Vagina (tissue), 2 donors: ENCODE measurements around the gene ZMYM2.

Source experiments
- POLR2A ChIP-seq, 2 donors: fragments of 450-650 bp; IDR thresholded peaks; one replicate each; pipeline ENCODE4 v1.6.1; 2017; ENCODE audit warnings: antibody characterized with exemption in 2 of 2, mild to moderate bottlenecking in 2 of 2, moderate library complexity in 2 of 2
- POLR2AphosphoS5 ChIP-seq, 2 donors: sonication (generic); formaldehyde crosslinking; IDR thresholded peaks; one replicate each; pipeline ENCODE4 v1.9.0; 2017; ENCODE audit warnings: antibody characterized with exemption in 2 of 2, mild to moderate bottlenecking in 2 of 2, low read depth in 1 of 2; ENCODE audit not compliant: insufficient read depth in 1 of 2

DNA sequence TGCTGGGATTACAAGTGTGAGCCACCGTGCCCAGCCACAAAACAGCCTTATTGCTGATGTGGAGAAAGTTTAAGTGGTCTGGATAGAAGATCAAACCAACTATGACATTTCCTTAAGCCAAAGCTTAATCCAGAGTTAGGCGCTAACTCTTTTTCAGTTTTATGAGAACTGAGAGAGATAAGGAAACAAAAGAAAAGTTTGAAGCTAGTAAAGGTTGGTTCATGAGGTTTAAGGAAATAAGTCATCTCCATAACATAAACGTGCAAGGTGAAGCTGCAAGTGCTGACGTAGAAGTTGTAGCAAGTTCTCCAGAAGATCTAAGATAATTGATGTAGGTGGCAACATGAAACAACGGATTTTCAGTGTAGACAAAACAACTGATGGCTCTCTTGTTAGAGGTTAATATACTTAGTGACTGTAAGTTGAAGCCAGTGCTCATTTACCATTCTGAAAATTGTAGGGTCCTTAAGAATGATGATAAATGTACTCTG, 41.6 kb downstream of the ZMYM2 start:
- TF ChIP-seq POLR2AphosphoS5 (IDR thresholded peaks at IDR 0.05; ENCODE audit: insufficient read depth in 1 of 2, low read depth in 1 of 2) (no peak), POLR2A (IDR thresholded peaks at IDR 0.05) (no peak)
